ENCODE data around the gene NEK8. TPM values are rescaled to one million over a fixed set of nuclear protein-coding genes. Genes with fewer than 3 reads are reported as not detected.

The NEK8 gene
- total RNA-seq, 1 experiment from 2014 or later: 10.8 TPM

GRCh38 chr17:28747801-28748750 lies 19.5 kb downstream of the NEK8 start:
- H3K36me3 Mint-ChIP-seq (ENCODE audit: insufficient read depth, unreplicated experiment): peaks cover 97% of the 10 kb centered on the region
- intact Hi-C loops (cut with micrococcal nuclease; ENCODE audit: unreplicated experiment): no loop called here
- no peak for TF ChIP-seq CTCF (IDR thresholded peaks at IDR 0.05; ENCODE audit: unreplicated experiment)

GRCh38 chr17:28748852-28749515 lies 20.4 kb downstream of the NEK8 start:
- Mint-ChIP-seq H3K36me3 (ENCODE audit: insufficient read depth, unreplicated experiment) (peaks cover 95% of the 10 kb centered on the region), H3K27me3 (ENCODE audit: unreplicated experiment) (no peaks in the 10 kb centered on the region), H3K27ac (ENCODE audit: unreplicated experiment) (peak overlapping the region; percentile 56), H3K9me3 (ENCODE audit: low read depth, unreplicated experiment) (no peaks in the 10 kb centered on the region), H3K4me1 (ENCODE audit: low read depth, unreplicated experiment) (peaks cover 31% of the 10 kb centered on the region), H3K4me3 (ENCODE audit: low read depth, unreplicated experiment) (peak overlapping the region; percentile 81)
- no TSS peak for BruUV-seq (replicated peaks)
- intact Hi-C loops (cut with micrococcal nuclease; ENCODE audit: unreplicated experiment): no loop called here
- CTCF ChIA-PET: interaction anchor here (0.6 to 9.1 kb wide), 2 partner anchors 22 to 88 kb away, joined by 5 to 228 read pairs; partner anchors contain the start of genes NEK8 and TLCD1
- no peak for TF ChIP-seq CTCF (IDR thresholded peaks at IDR 0.05; ENCODE audit: unreplicated experiment)
- DNase-seq: no peak

More at GRCh38 chr17:28747801-28748750, 19.5 kb downstream of the NEK8 start:
- CTCF ChIA-PET: interaction anchor here (1.1 to 9.1 kb wide), 3 partner anchors 16 to 204 kb away, joined by 3 to 228 read pairs (median 3); partner anchors contain the start of genes NEK8, PHF12 and TLCD1
- H3K4me3 Mint-ChIP-seq (ENCODE audit: low read depth, unreplicated experiment): peak overlapping the region; percentile 81
- no TSS peak for BruUV-seq (replicated peaks)
- no peak for DNase-seq
- no peaks in the 10 kb centered on the region for H3K27me3 Mint-ChIP-seq (ENCODE audit: unreplicated experiment)
- peaks cover 34% of the 10 kb centered on the region for H3K4me1 Mint-ChIP-seq (ENCODE audit: low read depth, unreplicated experiment)
- peak overlapping the region; percentile 91 for H3K27ac Mint-ChIP-seq (ENCODE audit: unreplicated experiment)
- H3K9me3 Mint-ChIP-seq (ENCODE audit: low read depth, unreplicated experiment): no peaks in the 10 kb centered on the region

GRCh38 chr17:28749516-28750177 lies 21.1 kb downstream of the NEK8 start:
- peak overlapping the region; percentile 81 for H3K4me3 Mint-ChIP-seq (ENCODE audit: low read depth, unreplicated experiment)
- DNase-seq: no peak
- no TSS peak for BruUV-seq (replicated peaks)
- CTCF ChIA-PET: interaction anchor here (0.8 to 9.1 kb wide), 4 partner anchors 14 to 30 kb away, joined by 3 to 228 read pairs (median 6); partner anchors contain the start of genes NEK8, RPL23A and TLCD1
- peak overlapping the region; percentile 56 for H3K27ac Mint-ChIP-seq (ENCODE audit: unreplicated experiment)
- intact Hi-C loops (cut with micrococcal nuclease; ENCODE audit: unreplicated experiment): loop anchor here (1.0 kb wide), 1 partner anchor 22 kb away; no protein-coding TSS in a partner anchor
- H3K27me3 Mint-ChIP-seq (ENCODE audit: unreplicated experiment): no peaks in the 10 kb centered on the region
- no peaks in the 10 kb centered on the region for H3K9me3 Mint-ChIP-seq (ENCODE audit: low read depth, unreplicated experiment)
- no peak for TF ChIP-seq CTCF (IDR thresholded peaks at IDR 0.05; ENCODE audit: unreplicated experiment)
- peaks cover 93% of the 10 kb centered on the region for H3K36me3 Mint-ChIP-seq (ENCODE audit: insufficient read depth, unreplicated experiment)
- H3K4me1 Mint-ChIP-seq (ENCODE audit: low read depth, unreplicated experiment): peaks cover 31% of the 10 kb centered on the region
